ENCODE results near the gene SPDEF.
A peak's percentile ranks its signal among the peaks of the same experiment; 100 is the strongest.

Gene SPDEF

GRCh38 chr6:34515473-34516387 is 40.4 kb downstream of the SPDEF start:
- no peak for DNase-seq (ENCODE audit: low spot score)

- peak; percentile 85 for DNase-seq (ENCODE audit: low spot score)
These were observed 41.3 kb downstream of the SPDEF start for GRCh38 chr6:34514593-34515472.

GRCh38 chr6:34514112-34514511 is 42.0 kb downstream of the SPDEF start:
- no peak for DNase-seq (ENCODE audit: low spot score)

- peak; percentile 44 for DNase-seq (ENCODE audit: low spot score)
These were observed 42.5 kb downstream of the SPDEF start for GRCh38 chr6:34513646-34514045.

GRCh38 chr6:34512738-34513115 is 43.4 kb downstream of the SPDEF start:
- DNase-seq (ENCODE audit: low spot score) = no peak

- no peak for DNase-seq (ENCODE audit: low spot score)
These were observed 44.0 kb downstream of the SPDEF start for GRCh38 chr6:34511915-34512737.

- no peak for DNase-seq (ENCODE audit: low spot score)
These were observed 44.8 kb downstream of the SPDEF start for GRCh38 chr6:34511214-34511914.

GRCh38 chr6:34510299-34510698 is 45.8 kb downstream of the SPDEF start:
- DNase-seq (ENCODE audit: low spot score) = no peak

GRCh38 chr6:34509782-34510181 is 46.3 kb downstream of the SPDEF start:
- no peak for DNase-seq (ENCODE audit: low spot score)

- no peak for DNase-seq (ENCODE audit: low spot score)
These were observed 47.7 kb downstream of the SPDEF start for GRCh38 chr6:34508425-34508824.

GRCh38 chr6:34506718-34507117 is 49.4 kb downstream of the SPDEF start:
- DNase-seq (ENCODE audit: low spot score) = no peak

- no peak for DNase-seq (ENCODE audit: low spot score)
These were observed 58.7 kb downstream of the SPDEF start for GRCh38 chr6:34497411-34497810.

- no peak for DNase-seq (ENCODE audit: low spot score)
These were observed 59.9 kb downstream of the SPDEF start for GRCh38 chr6:34496103-34496685.

- no peak for DNase-seq (ENCODE audit: low spot score)
These were observed 61.2 kb downstream of the SPDEF start for GRCh38 chr6:34494973-34495372.

- DNase-seq (ENCODE audit: low spot score) = no peak
These were observed 62.8 kb downstream of the SPDEF start for GRCh38 chr6:34493344-34493743.

- no peak for DNase-seq (ENCODE audit: low spot score)
These were observed 65.1 kb downstream of the SPDEF start for GRCh38 chr6:34491091-34491430.

GRCh38 chr6:34490390-34491090 is 65.6 kb downstream of the SPDEF start:
- no peak for DNase-seq (ENCODE audit: low spot score)

- DNase-seq (ENCODE audit: low spot score) = no peak
These were observed 66.8 kb downstream of the SPDEF start for GRCh38 chr6:34489207-34489805.
